H1 (cell line): ENCODE data around the gene PRRX2. TPM values are rescaled to one million over a fixed set of nuclear protein-coding genes. Genes with fewer than 3 reads are reported as not detected.

Experiments used
- ATF3 ChIP-seq: IDR thresholded peaks from 2 replicates; pipeline ENCODE4 v1.6.1; 2011; ENCODE audit warnings: low read depth, mild to moderate bottlenecking, low read length; ENCODE audit not compliant: insufficient read depth
- CREB1 ChIP-seq: IDR thresholded peaks from 2 replicates; pipeline ENCODE4 v1.6.1; 2012; ENCODE audit warnings: inconsistent platforms
- JUN ChIP-seq: IDR thresholded peaks from 2 replicates; pipeline ENCODE4 v1.6.1; 2011; ENCODE audit warnings: low read depth, mild to moderate bottlenecking, improper control_type of control experiment, low read length
- SIX5 ChIP-seq: IDR thresholded peaks from 2 replicates; pipeline ENCODE4 v1.6.1; 2011; ENCODE audit warnings: mild to moderate bottlenecking, low read depth, low read length
- SP2 ChIP-seq: IDR thresholded peaks from 2 replicates; pipeline ENCODE4 v1.6.1; 2012; ENCODE audit warnings: mild to moderate bottlenecking, low read length, inconsistent platforms
- SUZ12 ChIP-seq: fragments of 200-600 bp; sonication (generic); IDR thresholded peaks from 2 replicates; pipeline ENCODE4 v1.6.1; 2012; ENCODE audit warnings: mild to moderate bottlenecking, inconsistent platforms, low read length, moderate library complexity, mixed read lengths
- polyA plus RNA-seq, 7 experiments: library from polyadenylated mRNA; depleted of rRNA in 3 of 7; stranded (reverse) in 5 of 7; unstranded in 2 of 7; fragments of >200 nt in 5 of 7; fragments of 200-250 nt in 2 of 7; gene quantifications; 1 replicate in 5 of 7; 2 replicates in 1 of 7; 4 replicates in 1 of 7; pipeline versions ENCODE4 v1.2.1 to v1.2.3, GENCODE V29; 2011 to 2013; ENCODE audit warnings: missing spikeins in 2 of 7, mixed read lengths in 2 of 7
- total RNA-seq: library from RNA; stranded (reverse); fragmentation: NEBNext Ultra II Directional; extraction: Animal tissue kit (Norgen Biotek cat#: 25700); gene quantifications from 2 replicates; pipeline ENCODE4 v1.2.1, GENCODE V29; 2021

PRRX2 gene
- total and polyA plus RNA-seq, 2 of the 8 experiments (the other 6 are each of a cell fraction or from before 2014, with no cell fraction given) = 5.8 to 9.2 TPM

- no peak for TF ChIP-seq ATF3
- no peak for TF ChIP-seq SP2
- TF ChIP-seq SIX5 = no peak
- no peak for TF ChIP-seq JUN
- TF ChIP-seq SUZ12 = no peak
- TF ChIP-seq CREB1 = no peak
Observed at GRCh38 chr9:129750013-129750638, 84.7 kb downstream of the PRRX2 start (continued).
